Activated B cell treated with CpG ODN at 0.5 μM for 24 hours (primary cell): ENCODE results near the gene CRHR1. TPM values are rescaled to one million over a fixed set of nuclear protein-coding genes. Genes with fewer than 3 reads are reported as not detected.

Experiments used
- ATAC-seq: fragments of 200-7000 bp; cut with Tn5 transposase; one replicate; pipeline ENCODE4 v1.10.0; 2021; ENCODE audit warnings: low read depth, mild to moderate bottlenecking, moderate library complexity
- CTCF ChIA-PET: fragments of 350-600 bp; sonication (Branson Sonifier 250); formaldehyde crosslinking; loops from one replicate; lab custom pipeline; 2021; ENCODE audit warnings: antibody characterized with exemption; lab: Charles Lee
- POLR2A ChIA-PET: fragments of 350-600 bp; sonication (Branson Sonifier 250); formaldehyde crosslinking; loops from one replicate; lab custom pipeline; 2021; ENCODE audit warnings: antibody characterized with exemption; lab: Charles Lee
- DNase-seq: peaks from one replicate; pipeline ENCODE4 v3.0.0; 2022
- H3K27ac Mint-ChIP-seq: one replicate; pipeline ENCODE4 v1.8.0; 2020; ENCODE audit warnings: mixed read lengths
- H3K27me3 Mint-ChIP-seq: one replicate; pipeline ENCODE4 v1.8.0; 2021; ENCODE audit warnings: mixed read lengths
- H3K36me3 Mint-ChIP-seq: one replicate; pipeline ENCODE4 v1.8.0; 2021; ENCODE audit warnings: low read depth, mixed read lengths
- H3K4me1 Mint-ChIP-seq: one replicate; pipeline ENCODE4 v1.8.0; 2021; ENCODE audit warnings: mixed read lengths
- H3K4me3 Mint-ChIP-seq: one replicate; pipeline ENCODE4 v1.8.0; 2020; ENCODE audit warnings: mild to moderate bottlenecking, mixed read lengths
- H3K9me3 Mint-ChIP-seq: one replicate; pipeline ENCODE4 v1.8.0; 2020; ENCODE audit warnings: mixed read lengths
- CTCF ChIP-seq: fragments of 200-600 bp; IDR thresholded peaks from one replicate; pipeline ENCODE4 v1.8.0; 2022; ENCODE audit warnings: antibody characterized with exemption, mild to moderate bottlenecking
- intact Hi-C: fragments of 100-400 bp; cut with micrococcal nuclease; formaldehyde crosslinking; loops from one replicate; pipeline ENCODE4 v1.15.1; 2024
- total RNA-seq: library from RNA; stranded (reverse); gene quantifications from 2 replicates; pipeline ENCODE4 v1.2.3, GENCODE V29; 2022

The CRHR1 gene
- total RNA-seq, 1 donor from 2014 or later: not detected

GRCh38 chr17:45753645-45754225 lies 30.4 kb upstream of the CRHR1 start:
- Mint-ChIP-seq H3K27me3 (peaks cover 32% of the 10 kb centered on the region), H3K27ac (no peak overlapping the region), H3K9me3 (no peaks in the 10 kb centered on the region), H3K36me3 (no peaks in the 10 kb centered on the region), H3K4me1 (no peaks in the 10 kb centered on the region), H3K4me3 (no peak overlapping the region)
- POLR2A ChIA-PET: no interaction called here
- intact Hi-C loops: no loop called here
- CTCF ChIA-PET: no interaction called here
- TF ChIP-seq CTCF: no peak
- DNase-seq: no peak
- ATAC-seq: no peak

GRCh38 chr17:45755050-45755449 lies 29.1 kb upstream of the CRHR1 start:
- no peak for TF ChIP-seq CTCF
- ChIA-PET CTCF (no interaction called here), POLR2A (no interaction called here)
- Mint-ChIP-seq H3K27ac (no peak overlapping the region), H3K4me1 (no peaks in the 10 kb centered on the region), H3K9me3 (no peaks in the 10 kb centered on the region), H3K36me3 (no peaks in the 10 kb centered on the region), H3K4me3 (no peak overlapping the region), H3K27me3 (peaks cover 28% of the 10 kb centered on the region)
- intact Hi-C loops: no loop called here
- DNase-seq (no peak), ATAC-seq (no peak)

- Mint-ChIP-seq H3K27ac (no peak overlapping the region), H3K4me1 (no peaks in the 10 kb centered on the region), H3K36me3 (no peaks in the 10 kb centered on the region), H3K27me3 (peaks cover 20% of the 10 kb centered on the region), H3K9me3 (no peaks in the 10 kb centered on the region), H3K4me3 (no peak overlapping the region)
- CTCF ChIA-PET: no interaction called here
- intact Hi-C loops: no loop called here
- no peak for TF ChIP-seq CTCF
- DNase-seq: no peak
- no peak for ATAC-seq
- POLR2A ChIA-PET: interaction anchor here (0.7 kb wide), 1 partner anchor 9 kb away, joined by 3 read pairs; no protein-coding TSS in a partner anchor
Observed at GRCh38 chr17:45756266-45756991, 27.7 kb upstream of the CRHR1 start.

- ChIA-PET POLR2A (no interaction called here), CTCF (no interaction called here)
- intact Hi-C loops: no loop called here
- H3K27me3 Mint-ChIP-seq: peaks cover 19% of the 10 kb centered on the region
- ATAC-seq (no peak), DNase-seq (no peak)
- H3K4me1 Mint-ChIP-seq: no peaks in the 10 kb centered on the region
- H3K9me3 Mint-ChIP-seq: no peaks in the 10 kb centered on the region
- no peaks in the 10 kb centered on the region for H3K36me3 Mint-ChIP-seq
- no peak overlapping the region for H3K27ac Mint-ChIP-seq
- H3K4me3 Mint-ChIP-seq: no peak overlapping the region
- no peak for TF ChIP-seq CTCF
Observed at GRCh38 chr17:45757431-45758218, 26.5 kb upstream of the CRHR1 start.

- no peaks in the 10 kb centered on the region for H3K9me3 Mint-ChIP-seq
- no peak for ATAC-seq
- no peaks in the 10 kb centered on the region for H3K36me3 Mint-ChIP-seq
- H3K27ac Mint-ChIP-seq: no peak overlapping the region
- CTCF ChIA-PET: no interaction called here
- no peak overlapping the region for H3K4me3 Mint-ChIP-seq
- peaks cover 15% of the 10 kb centered on the region for H3K27me3 Mint-ChIP-seq
- TF ChIP-seq CTCF: no peak
- no peak for DNase-seq
- no peaks in the 10 kb centered on the region for H3K4me1 Mint-ChIP-seq
- POLR2A ChIA-PET: no interaction called here
- intact Hi-C loops: no loop called here
Observed at GRCh38 chr17:45758544-45758943, 25.6 kb upstream of the CRHR1 start.
